GM12891 (cell line): ENCODE measurements around the gene RYR3.

ENCODE experiments used
- POLR2A ChIP-seq: IDR thresholded peaks from 2 replicates; pipeline ENCODE4 v1.6.1; 2011; ENCODE audit warnings: low read depth, low read length, control low read depth
- POLR2AphosphoS5 ChIP-seq: IDR thresholded peaks from 2 replicates; pipeline ENCODE4 v1.6.1; 2011; ENCODE audit warnings: low read depth, low read length, control low read depth
- POU2F2 ChIP-seq: IDR thresholded peaks from 2 replicates; pipeline ENCODE4 v1.6.1; 2011; ENCODE audit warnings: low read depth, mild to moderate bottlenecking, control low read depth, low read length, moderate library complexity
- TAF1 ChIP-seq: IDR thresholded peaks from 2 replicates; pipeline ENCODE4 v1.6.1; 2011; ENCODE audit warnings: low read depth, low read length, control low read depth

GRCh38 chr15:33438396-33438795, 127.6 kb downstream of the RYR3 start:
- TF ChIP-seq POU2F2 (no peak), POLR2AphosphoS5 (no peak), POLR2A (no peak), TAF1 (no peak)
